Neural cell (in vitro differentiated cells): Measurements from ENCODE around the gene PLVAP.

ENCODE experiments used
- CTCF ChIP-seq: fragments of 450-650 bp; IDR thresholded peaks from 2 replicates; pipeline ENCODE4 v1.5.1; 2014; ENCODE audit warnings: antibody characterized with exemption, mild to moderate bottlenecking, moderate library complexity; ENCODE audit not compliant: poor library complexity, severe bottlenecking
- EP300 ChIP-seq: fragments of 450-650 bp; conservative IDR thresholded peaks from 2 replicates; pipeline ENCODE4 v1.6.1; 2014; ENCODE audit warnings: antibody characterized with exemption, mild to moderate bottlenecking, moderate library complexity; ENCODE audit not compliant: poor library complexity, severe bottlenecking
- EZH2 ChIP-seq: fragments of 200-600, 300-800 bp; shearing (Covaris generic), sonication (generic); IDR thresholded peaks from 2 replicates; pipeline ENCODE4 v1.6.1; 2014; ENCODE audit warnings: antibody characterized with exemption, low read length, borderline replicate concordance, mild to moderate bottlenecking; ENCODE audit not compliant: insufficient read depth, poor library complexity, severe bottlenecking
- POLR2AphosphoS5 ChIP-seq: IDR thresholded peaks from 2 replicates; pipeline ENCODE4 v1.6.1; 2012
- RAD21 ChIP-seq: fragments of 450-650 bp; conservative IDR thresholded peaks from 2 replicates; pipeline ENCODE4 v1.6.1; 2014; ENCODE audit warnings: antibody characterized with exemption, mild to moderate bottlenecking, moderate library complexity
- REST ChIP-seq: IDR thresholded peaks from 2 replicates; pipeline ENCODE4 v1.6.1; 2012; ENCODE audit warnings: borderline replicate concordance
- SMC3 ChIP-seq: fragments of 450-650 bp; conservative IDR thresholded peaks from 2 replicates; pipeline ENCODE4 v1.6.1; 2014; ENCODE audit warnings: antibody characterized with exemption, mild to moderate bottlenecking, moderate library complexity; ENCODE audit not compliant: poor library complexity
- TAF1 ChIP-seq: IDR thresholded peaks from 2 replicates; pipeline ENCODE4 v1.6.1; 2012; ENCODE audit warnings: low read depth

- no peak for TF ChIP-seq CTCF
- no peak for TF ChIP-seq RAD21
- TF ChIP-seq EZH2, result no peak
- no peak for TF ChIP-seq POLR2AphosphoS5
- TF ChIP-seq EP300, result no peak
- TF ChIP-seq TAF1, result no peak
- no peak for TF ChIP-seq SMC3
- no peak for TF ChIP-seq REST
These were observed 11.8 kb downstream of the PLVAP start for GRCh38 chr19:17365361-17365760.
